ENCODE results near the gene NR2C2AP. TPM values are rescaled to one million over a fixed set of nuclear protein-coding genes. Genes with fewer than 3 reads are reported as not detected.
A peak's percentile ranks its signal among the peaks of the same experiment; 100 is the strongest.

NR2C2AP gene
- total RNA-seq, 1 experiment from 2014 or later: 45.3 TPM

- H3K27ac ChIP-seq (ENCODE audit: low read depth, low read length, poor library complexity, severe bottlenecking): no peak overlapping the region
- H3K4me1 ChIP-seq (ENCODE audit: insufficient read depth, low read length, poor library complexity, severe bottlenecking): no peaks in the 10 kb centered on the region
- H3K27me3 ChIP-seq (replicated peaks; ENCODE audit: insufficient read depth, low read depth, low read length, poor library complexity): no peaks in the 10 kb centered on the region
- POLR2A ChIA-PET (ENCODE audit: low non-redundant PET): interaction anchor here (0.6 kb wide), 1 partner anchor 16 kb away, joined by 4 read pairs; the partner anchor contains the start of gene MEF2B
- TF ChIP-seq, protein P1, sequence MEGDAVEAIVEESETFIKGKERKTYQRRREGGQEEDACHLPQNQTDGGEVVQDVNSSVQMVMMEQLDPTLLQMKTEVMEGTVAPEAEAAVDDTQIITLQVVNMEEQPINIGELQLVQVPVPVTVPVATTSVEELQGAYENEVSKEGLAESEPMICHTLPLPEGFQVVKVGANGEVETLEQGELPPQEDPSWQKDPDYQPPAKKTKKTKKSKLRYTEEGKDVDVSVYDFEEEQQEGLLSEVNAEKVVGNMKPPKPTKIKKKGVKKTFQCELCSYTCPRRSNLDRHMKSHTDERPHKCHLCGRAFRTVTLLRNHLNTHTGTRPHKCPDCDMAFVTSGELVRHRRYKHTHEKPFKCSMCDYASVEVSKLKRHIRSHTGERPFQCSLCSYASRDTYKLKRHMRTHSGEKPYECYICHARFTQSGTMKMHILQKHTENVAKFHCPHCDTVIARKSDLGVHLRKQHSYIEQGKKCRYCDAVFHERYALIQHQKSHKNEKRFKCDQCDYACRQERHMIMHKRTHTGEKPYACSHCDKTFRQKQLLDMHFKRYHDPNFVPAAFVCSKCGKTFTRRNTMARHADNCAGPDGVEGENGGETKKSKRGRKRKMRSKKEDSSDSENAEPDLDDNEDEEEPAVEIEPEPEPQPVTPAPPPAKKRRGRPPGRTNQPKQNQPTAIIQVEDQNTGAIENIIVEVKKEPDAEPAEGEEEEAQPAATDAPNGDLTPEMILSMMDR (conservative IDR thresholded peaks at IDR 0.05; ENCODE audit: low read depth, low read length): peak; percentile 87
- no peak for TF ChIP-seq EZH2 (IDR thresholded peaks at IDR 0.05; ENCODE audit: borderline replicate concordance, low read depth, low read length, poor library complexity, severe bottlenecking)
- BruUV-seq (replicated peaks): no TSS peak
- intact Hi-C loops (cut with micrococcal nuclease; ENCODE audit: unreplicated experiment): loop anchor here (5.0 kb wide), 1 partner anchor 306 kb away; no protein-coding TSS in a partner anchor
- DNase-seq (ENCODE audit: low spot score): peak; percentile 77
- no peak overlapping the region for H3K4me3 ChIP-seq (ENCODE audit: low read depth, low read length, poor library complexity, severe bottlenecking)
- no peaks in the 10 kb centered on the region for H3K9me3 ChIP-seq (ENCODE audit: low read depth, low read length, poor library complexity, severe bottlenecking)
- no peaks in the 10 kb centered on the region for H3K36me3 ChIP-seq (ENCODE audit: insufficient read depth, low read length, poor library complexity, severe bottlenecking)
- CTCF ChIA-PET: interaction anchor here (1.0 kb wide), 1 partner anchor 156 kb away, joined by 5 read pairs; no protein-coding TSS in a partner anchor
Measured at GRCh38 chr19:19185853-19186740, 17.1 kb downstream of the NR2C2AP start.

- intact Hi-C loops (cut with micrococcal nuclease; ENCODE audit: unreplicated experiment): no loop called here
- CTCF ChIA-PET: no interaction called here
- Histone ChIP-seq H3K4me1 (ENCODE audit: insufficient read depth, low read length, poor library complexity, severe bottlenecking) (no peaks in the 10 kb centered on the region), H3K9me3 (ENCODE audit: low read depth, low read length, poor library complexity, severe bottlenecking) (no peaks in the 10 kb centered on the region), H3K27ac (ENCODE audit: low read depth, low read length, poor library complexity, severe bottlenecking) (no peak overlapping the region), H3K4me3 (ENCODE audit: low read depth, low read length, poor library complexity, severe bottlenecking) (no peak overlapping the region), H3K36me3 (ENCODE audit: insufficient read depth, low read length, poor library complexity, severe bottlenecking) (no peaks in the 10 kb centered on the region), H3K27me3 (replicated peaks; ENCODE audit: insufficient read depth, low read depth, low read length, poor library complexity) (no peaks in the 10 kb centered on the region)
- POLR2A ChIA-PET (ENCODE audit: low non-redundant PET): no interaction called here
- BruUV-seq (replicated peaks): no TSS peak
- TF ChIP-seq, protein P1 (conservative IDR thresholded peaks at IDR 0.05; ENCODE audit: low read depth, low read length): no peak
- no peak for TF ChIP-seq EZH2 (IDR thresholded peaks at IDR 0.05; ENCODE audit: borderline replicate concordance, low read depth, low read length, poor library complexity, severe bottlenecking)
- no peak for DNase-seq (ENCODE audit: low spot score)
Measured at GRCh38 chr19:19181488-19181998, 21.7 kb downstream of the NR2C2AP start.

GRCh38 chr19:19179548-19180441 lies 23.4 kb downstream of the NR2C2AP start:
- Histone ChIP-seq H3K27me3 (replicated peaks; ENCODE audit: insufficient read depth, low read depth, low read length, poor library complexity) (no peaks in the 10 kb centered on the region), H3K4me3 (ENCODE audit: low read depth, low read length, poor library complexity, severe bottlenecking) (no peak overlapping the region), H3K27ac (ENCODE audit: low read depth, low read length, poor library complexity, severe bottlenecking) (no peak overlapping the region), H3K36me3 (ENCODE audit: insufficient read depth, low read length, poor library complexity, severe bottlenecking) (no peaks in the 10 kb centered on the region), H3K9me3 (ENCODE audit: low read depth, low read length, poor library complexity, severe bottlenecking) (no peaks in the 10 kb centered on the region), H3K4me1 (ENCODE audit: insufficient read depth, low read length, poor library complexity, severe bottlenecking) (no peaks in the 10 kb centered on the region)
- DNase-seq (ENCODE audit: low spot score): no peak
- no TSS peak for BruUV-seq (replicated peaks)
- intact Hi-C loops (cut with micrococcal nuclease; ENCODE audit: unreplicated experiment): no loop called here
- TF ChIP-seq, protein P1 (conservative IDR thresholded peaks at IDR 0.05; ENCODE audit: low read depth, low read length): no peak
- TF ChIP-seq EZH2 (IDR thresholded peaks at IDR 0.05; ENCODE audit: borderline replicate concordance, low read depth, low read length, poor library complexity, severe bottlenecking): no peak
- ChIA-PET CTCF (no interaction called here), POLR2A (ENCODE audit: low non-redundant PET) (no interaction called here)
